Neural crest cell (in vitro differentiated cells): ENCODE measurements around the gene GSTM2. TPM values are rescaled to one million over a fixed set of nuclear protein-coding genes. Genes with fewer than 3 reads are reported as not detected.

Experiments used
- DNase-seq: peaks from one replicate; pipeline ENCODE4 v3.0.0; 2021; ENCODE audit warnings: low read depth, mixed read lengths, low spot score
- H3K27ac Mint-ChIP-seq: one replicate; pipeline ENCODE4 v1.8.0; 2021; ENCODE audit warnings: mild to moderate bottlenecking, mixed read lengths; ENCODE audit not compliant: unreplicated experiment
- H3K27me3 Mint-ChIP-seq: 2 replicates; pipeline ENCODE4 v1.8.0; 2021; ENCODE audit warnings: low read depth, mild to moderate bottlenecking, mixed read lengths
- H3K36me3 Mint-ChIP-seq: 2 replicates; pipeline ENCODE4 v1.8.0; 2021; ENCODE audit warnings: low read depth, mild to moderate bottlenecking, mixed read lengths
- H3K4me1 Mint-ChIP-seq: 2 replicates; pipeline ENCODE4 v1.8.0; 2021; ENCODE audit warnings: mixed read lengths
- H3K4me3 Mint-ChIP-seq: one replicate; pipeline ENCODE4 v1.8.0; 2021; ENCODE audit warnings: mild to moderate bottlenecking, mixed read lengths
- H3K9me3 Mint-ChIP-seq: 2 replicates; pipeline ENCODE4 v1.8.0; 2021; ENCODE audit warnings: mixed read lengths
- total RNA-seq: library from RNA; stranded (reverse); gene quantifications from 2 replicates; pipeline ENCODE4 v1.2.1, GENCODE V29; 2021
- TF ChIP-seq, protein P1 (sequence below): fragments of 200-600 bp; sonication (generic); conservative IDR thresholded peaks from 2 replicates; pipeline ENCODE4 v1.5.0; 2021; ENCODE audit warnings: antibody characterized with exemption, mild to moderate bottlenecking

GSTM2 gene
- total RNA-seq, 1 donor from 2014 or later = 43.7 TPM

DNA sequence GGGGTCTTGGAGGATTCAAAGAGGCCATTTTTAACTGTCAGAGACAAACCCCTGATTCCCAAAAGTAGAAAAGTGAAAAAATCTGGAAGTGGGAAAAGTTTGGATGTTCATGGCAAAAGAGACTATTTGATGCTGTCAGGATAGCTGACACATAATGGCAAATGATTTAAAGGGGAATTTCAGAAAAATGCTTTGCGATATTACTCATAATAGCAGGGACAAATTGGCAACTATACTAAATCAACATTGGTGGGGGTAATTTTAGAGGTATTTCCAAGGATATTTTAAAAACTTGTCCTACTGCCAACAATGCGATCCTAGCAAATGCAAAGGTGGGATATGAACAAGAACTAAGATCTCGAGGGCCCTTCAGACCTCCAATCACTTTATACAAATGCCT is 17.2 kb upstream of the GSTM2 start:
- peaks cover 36% of the 10 kb centered on the region for H3K27me3 Mint-ChIP-seq
- DNase-seq = no peak
- peaks cover 20% of the 10 kb centered on the region for H3K4me1 Mint-ChIP-seq
- peaks cover 7% of the 10 kb centered on the region for H3K36me3 Mint-ChIP-seq
- H3K27ac Mint-ChIP-seq = no peak overlapping the region
- H3K9me3 Mint-ChIP-seq = peaks cover 5% of the 10 kb centered on the region
- TF ChIP-seq, protein P1, sequence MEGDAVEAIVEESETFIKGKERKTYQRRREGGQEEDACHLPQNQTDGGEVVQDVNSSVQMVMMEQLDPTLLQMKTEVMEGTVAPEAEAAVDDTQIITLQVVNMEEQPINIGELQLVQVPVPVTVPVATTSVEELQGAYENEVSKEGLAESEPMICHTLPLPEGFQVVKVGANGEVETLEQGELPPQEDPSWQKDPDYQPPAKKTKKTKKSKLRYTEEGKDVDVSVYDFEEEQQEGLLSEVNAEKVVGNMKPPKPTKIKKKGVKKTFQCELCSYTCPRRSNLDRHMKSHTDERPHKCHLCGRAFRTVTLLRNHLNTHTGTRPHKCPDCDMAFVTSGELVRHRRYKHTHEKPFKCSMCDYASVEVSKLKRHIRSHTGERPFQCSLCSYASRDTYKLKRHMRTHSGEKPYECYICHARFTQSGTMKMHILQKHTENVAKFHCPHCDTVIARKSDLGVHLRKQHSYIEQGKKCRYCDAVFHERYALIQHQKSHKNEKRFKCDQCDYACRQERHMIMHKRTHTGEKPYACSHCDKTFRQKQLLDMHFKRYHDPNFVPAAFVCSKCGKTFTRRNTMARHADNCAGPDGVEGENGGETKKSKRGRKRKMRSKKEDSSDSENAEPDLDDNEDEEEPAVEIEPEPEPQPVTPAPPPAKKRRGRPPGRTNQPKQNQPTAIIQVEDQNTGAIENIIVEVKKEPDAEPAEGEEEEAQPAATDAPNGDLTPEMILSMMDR = no peak
- H3K4me3 Mint-ChIP-seq = no peak overlapping the region

DNA sequence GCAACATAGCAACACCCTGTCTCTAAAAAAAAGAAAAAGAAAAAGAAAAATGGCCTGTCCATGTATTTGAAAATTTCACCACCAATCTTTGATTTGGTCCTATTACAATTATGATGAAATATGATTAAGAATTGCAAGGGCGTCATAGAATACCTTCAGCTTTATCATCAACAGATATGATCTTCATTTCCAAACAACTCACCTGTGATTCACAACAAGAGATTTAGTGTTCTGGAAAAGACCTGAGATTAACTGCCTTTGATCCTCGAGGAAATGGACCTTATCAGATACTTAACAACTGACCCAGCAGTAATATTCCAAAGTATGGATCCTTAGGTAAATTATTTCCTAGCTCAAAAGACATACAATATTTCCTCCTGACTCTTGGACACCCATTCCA is 15.5 kb upstream of the GSTM2 start:
- Mint-ChIP-seq H3K9me3 (peaks cover 5% of the 10 kb centered on the region), H3K27ac (no peak overlapping the region), H3K27me3 (peaks cover 40% of the 10 kb centered on the region), H3K36me3 (peaks cover 2% of the 10 kb centered on the region), H3K4me1 (peaks cover 33% of the 10 kb centered on the region), H3K4me3 (no peak overlapping the region)
- TF ChIP-seq, protein P1 = no peak
- DNase-seq = no peak

DNA sequence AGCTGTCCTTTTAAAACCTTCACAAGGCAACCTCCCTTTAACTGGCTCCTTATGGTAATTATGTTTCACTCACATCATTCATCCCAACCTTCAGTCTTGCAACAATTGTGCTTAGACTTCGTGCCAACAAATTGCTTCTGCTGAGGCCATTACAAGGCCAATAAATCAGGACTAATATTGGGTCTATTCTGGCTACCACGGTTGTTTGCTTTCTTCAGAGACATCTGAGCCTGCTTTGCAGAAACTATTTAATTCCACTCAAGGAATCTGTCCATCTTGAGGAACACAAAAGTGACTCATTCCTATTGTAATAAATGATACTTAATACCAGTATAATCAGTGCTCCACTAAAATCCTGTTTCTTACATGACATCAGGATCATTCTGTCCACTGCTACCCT is 14.6 kb upstream of the GSTM2 start:
- peaks cover 5% of the 10 kb centered on the region for H3K9me3 Mint-ChIP-seq
- peak overlapping the region; percentile 56 for H3K4me3 Mint-ChIP-seq

DNA sequence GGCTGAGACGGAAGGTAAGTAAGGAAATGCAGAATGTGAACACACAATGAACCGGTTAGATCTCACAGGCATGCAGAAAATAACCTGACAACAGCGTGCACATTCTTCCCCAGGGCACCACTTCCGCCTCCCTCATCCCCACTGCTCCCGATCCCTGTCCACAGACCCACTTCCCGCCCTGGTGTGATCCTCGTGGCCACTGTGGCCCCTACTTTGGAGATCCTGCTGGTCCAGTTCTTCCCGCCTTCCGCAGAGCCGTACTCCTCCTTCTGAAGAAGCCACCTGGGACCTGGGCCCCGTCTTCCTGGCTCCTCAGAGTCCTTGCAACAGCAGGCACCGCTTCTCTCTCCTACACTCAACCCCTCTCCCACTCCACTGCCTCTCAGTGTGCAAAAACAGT is 13.3 kb upstream of the GSTM2 start:
- no peak for DNase-seq
- Mint-ChIP-seq H3K27me3 (peaks cover 40% of the 10 kb centered on the region), H3K27ac (no peak overlapping the region), H3K36me3 (no peaks in the 10 kb centered on the region), H3K4me3 (peak overlapping the region; percentile 94), H3K9me3 (no peaks in the 10 kb centered on the region), H3K4me1 (peaks cover 39% of the 10 kb centered on the region)
- TF ChIP-seq, protein P1 = no peak

More for the DNA sequence above, 14.6 kb upstream of the GSTM2 start:
- peaks cover 42% of the 10 kb centered on the region for H3K4me1 Mint-ChIP-seq
- no peaks in the 10 kb centered on the region for H3K36me3 Mint-ChIP-seq
- H3K27me3 Mint-ChIP-seq = peaks cover 40% of the 10 kb centered on the region
- TF ChIP-seq, protein P1 = no peak
- H3K27ac Mint-ChIP-seq = no peak overlapping the region
- no peak for DNase-seq

DNA sequence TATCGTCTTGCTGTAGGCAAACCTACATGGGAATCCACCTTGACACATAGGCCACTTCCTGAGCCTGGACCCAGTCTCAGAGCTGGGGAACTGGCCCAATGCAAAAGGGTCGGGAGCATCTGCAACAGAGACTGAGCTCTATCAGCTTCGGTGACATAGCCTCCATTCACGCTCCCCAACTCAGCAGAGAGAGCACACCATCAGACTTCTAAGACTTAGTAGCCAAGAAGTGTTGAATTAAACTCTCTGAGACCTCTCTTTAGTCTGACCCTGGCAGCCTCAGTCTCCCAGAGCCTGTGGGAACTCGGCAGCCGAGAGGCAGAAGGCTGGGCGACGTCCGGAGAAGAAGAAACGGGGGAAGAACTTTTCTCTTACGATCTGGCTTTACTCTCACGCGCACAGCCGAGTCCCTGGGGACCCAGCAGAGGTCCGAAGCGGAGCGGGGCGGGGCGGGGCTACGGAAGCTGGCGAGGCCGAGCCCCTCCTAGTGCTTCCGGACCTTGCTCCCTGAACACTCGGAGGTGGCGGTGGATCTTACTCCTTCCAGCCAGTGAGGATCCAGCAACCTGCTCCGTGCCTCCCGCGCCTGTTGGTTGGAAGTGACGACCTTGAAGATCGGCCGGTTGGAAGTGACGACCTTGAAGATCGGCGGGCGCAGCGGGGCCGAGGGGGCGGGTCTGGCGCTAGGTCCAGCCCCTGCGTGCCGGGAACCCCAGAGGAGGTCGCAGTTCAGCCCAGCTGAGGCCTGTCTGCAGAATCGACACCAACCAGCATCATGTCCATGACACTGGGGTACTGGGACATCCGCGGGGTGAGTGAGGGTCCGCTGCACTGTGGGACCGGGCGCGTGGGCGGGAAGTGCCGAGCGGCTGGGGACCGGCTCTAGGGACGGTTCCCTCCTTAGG is 12.0 kb upstream of the GSTM2 start, which contains the start of gene GSTM4:
GSTM4 (plus strand) TSS at position 485 of the 905 bp plus-strand sequence; CDS start at position 776, 291 bp downstream.
- Mint-ChIP-seq H3K9me3 (no peaks in the 10 kb centered on the region), H3K4me3 (peak within 1 kb of the TSS; percentile 94), H3K36me3 (no peaks in the 10 kb centered on the region), H3K4me1 (peaks cover 37% of the 10 kb centered on the region), H3K27me3 (peaks cover 35% of the 10 kb centered on the region), H3K27ac (peak within 1 kb of the TSS; percentile 95)
- TF ChIP-seq, protein P1 = no peak
- peak; percentile 68 for DNase-seq
